Transverse colon (tissue), 4 donors: ENCODE results near the gene DLG2. TPM values are rescaled to one million over a fixed set of nuclear protein-coding genes. Genes with fewer than 3 reads are reported as not detected.

Experiments
- DNase-seq: peaks from one replicate; pipeline ENCODE4 v3.0.0-alpha.2; 2019
- H3K27ac ChIP-seq, 4 donors: fragments of 200-600 bp; sonication (generic); 2 replicates each; pipeline ENCODE4 v1.5.1; 2016 to 2018; ENCODE audit warnings: inconsistent platforms in 4 of 4
- H3K27me3 ChIP-seq: fragments of 200-600 bp; sonication (generic); 2 replicates; pipeline ENCODE4 v1.5.1; 2017; ENCODE audit warnings: inconsistent platforms
- H3K36me3 ChIP-seq, 4 donors: fragments of 200-600 bp; sonication (generic); 2 replicates each; pipeline ENCODE4 v1.5.1; 2017 to 2019; ENCODE audit warnings: inconsistent platforms in 4 of 4
- H3K4me1 ChIP-seq, 4 donors: fragments of 200-600 bp; sonication (generic); 2 replicates each; pipeline ENCODE4 v1.5.1; 2017 to 2020; ENCODE audit warnings: inconsistent platforms in 4 of 4
- H3K4me3 ChIP-seq, 4 donors: fragments of 200-600 bp; sonication (generic); 1 replicate in 1 of 4; 2 replicates in 3 of 4; pipeline versions ENCODE4 v1.5.1 to v1.6.1; 2017 to 2019; ENCODE audit warnings: inconsistent platforms in 4 of 4
- H3K9me3 ChIP-seq, 2 donors: fragments of 200-600 bp; sonication (generic); 2 replicates each; pipeline ENCODE4 v1.5.1; 2017 to 2019; ENCODE audit warnings: inconsistent platforms in 2 of 2
- EP300 ChIP-seq: sonication (generic); formaldehyde crosslinking; IDR thresholded peaks from one replicate; pipeline ENCODE4 v1.6.1; 2017; ENCODE audit warnings: antibody characterized with exemption, low read depth
- POLR2A ChIP-seq: fragments of 450-650 bp; IDR thresholded peaks from one replicate; pipeline ENCODE4 v1.6.1; 2016; ENCODE audit warnings: antibody characterized with exemption, mild to moderate bottlenecking, moderate library complexity
- POLR2AphosphoS5 ChIP-seq, 3 donors: sonication (generic); formaldehyde crosslinking; IDR thresholded peaks; one replicate each; pipeline ENCODE4 v1.6.1; 2016; ENCODE audit warnings: antibody characterized with exemption in 3 of 3
- WGBS, 2 donors: methylation state at CpG; one replicate each; pipeline ENCODE4 v1.1.5; 2018; ENCODE audit warnings: low coverage in 1 of 2; 5-methylcytosine and 5-hydroxymethylcytosine counted together
- in situ Hi-C, 4 donors: fragments of 200-750 bp; cut with MboI; loops; one replicate each; pipeline versions ENCODE4 v1.15.0 to v1.15.1; 2017; ENCODE audit warnings: low sequenced_read_pairs in 3 of 4, low pct_ligation_motif_present in 1 of 4, low pct_unique_long_range_greater_than_20kb in 1 of 4
- intact Hi-C: fragments of 100-400 bp; cut with DNase I; formaldehyde crosslinking; loops from one replicate; pipeline ENCODE4 v1.15.1; 2023; ENCODE audit warnings: low total_unique reads
- total RNA-seq, 4 donors: library from RNA; depleted of rRNA; stranded (reverse); fragments of >200 nt; gene quantifications; one replicate each; pipeline ENCODE4 v1.1.0, GENCODE V29; 2016
- TF ChIP-seq, protein P1 (sequence below), 5 experiments: fragments of 200-600 bp in 3 of 5; fragments of 450-650 bp in 2 of 5; sonication (generic) in 3 of 5; IDR thresholded peaks; 1 replicate in 2 of 5; 2 replicates in 3 of 5; pipeline ENCODE4 v1.5.1; 2016 to 2017; ENCODE audit warnings: antibody characterized with exemption in 5 of 5, inconsistent platforms in 3 of 5, mild to moderate bottlenecking in 2 of 5, moderate library complexity in 1 of 5

The DLG2 gene
- total RNA-seq, 4 donors from 2014 or later, result 1.9 to 28.3 (median 3.7) TPM

- DNase-seq, result no peak
- Histone ChIP-seq H3K27ac (no peak overlapping the region), H3K27me3 (no peaks in the 10 kb centered on the region), H3K9me3 (no peaks in the 10 kb centered on the region), H3K4me3 (no peak overlapping the region), H3K36me3 (no peaks in the 10 kb centered on the region), H3K4me1 (no peaks in the 10 kb centered on the region)
- WGBS, 2 donors, result 53% methylated on average over 1 to 2 of the region's 2 CpGs
- TF ChIP-seq, protein P1, sequence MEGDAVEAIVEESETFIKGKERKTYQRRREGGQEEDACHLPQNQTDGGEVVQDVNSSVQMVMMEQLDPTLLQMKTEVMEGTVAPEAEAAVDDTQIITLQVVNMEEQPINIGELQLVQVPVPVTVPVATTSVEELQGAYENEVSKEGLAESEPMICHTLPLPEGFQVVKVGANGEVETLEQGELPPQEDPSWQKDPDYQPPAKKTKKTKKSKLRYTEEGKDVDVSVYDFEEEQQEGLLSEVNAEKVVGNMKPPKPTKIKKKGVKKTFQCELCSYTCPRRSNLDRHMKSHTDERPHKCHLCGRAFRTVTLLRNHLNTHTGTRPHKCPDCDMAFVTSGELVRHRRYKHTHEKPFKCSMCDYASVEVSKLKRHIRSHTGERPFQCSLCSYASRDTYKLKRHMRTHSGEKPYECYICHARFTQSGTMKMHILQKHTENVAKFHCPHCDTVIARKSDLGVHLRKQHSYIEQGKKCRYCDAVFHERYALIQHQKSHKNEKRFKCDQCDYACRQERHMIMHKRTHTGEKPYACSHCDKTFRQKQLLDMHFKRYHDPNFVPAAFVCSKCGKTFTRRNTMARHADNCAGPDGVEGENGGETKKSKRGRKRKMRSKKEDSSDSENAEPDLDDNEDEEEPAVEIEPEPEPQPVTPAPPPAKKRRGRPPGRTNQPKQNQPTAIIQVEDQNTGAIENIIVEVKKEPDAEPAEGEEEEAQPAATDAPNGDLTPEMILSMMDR (IDR thresholded peaks at IDR 0.05), result no peak
- TF ChIP-seq POLR2AphosphoS5 (IDR thresholded peaks at IDR 0.05), result no peak
- no peak for TF ChIP-seq POLR2A
- no peak for TF ChIP-seq EP300
- intact Hi-C loops (no loop called here), in situ Hi-C loops (no loop called here)
Observed at GRCh38 chr11:83574519-83574918, 2052.6 kb downstream of the DLG2 start.

GRCh38 chr11:83572581-83573496 is 2054.3 kb downstream of the DLG2 start:
- no peaks in the 10 kb centered on the region for H3K36me3 ChIP-seq
- H3K27ac ChIP-seq, result no peak overlapping the region
- no peak for TF ChIP-seq EP300
- no peak for TF ChIP-seq POLR2AphosphoS5 (IDR thresholded peaks at IDR 0.05)
- TF ChIP-seq POLR2A, result no peak
- TF ChIP-seq, protein P1 (IDR thresholded peaks at IDR 0.05), result no peak
- intact Hi-C loops (no loop called here), in situ Hi-C loops (no loop called here)
- no peaks in the 10 kb centered on the region for H3K27me3 ChIP-seq
- H3K4me1 ChIP-seq, result no peaks in the 10 kb centered on the region
- H3K4me3 ChIP-seq, result no peak overlapping the region
- WGBS, 2 donors, result 71 to 73% methylated on average over 5 of the region's 5 CpGs
- no peak for DNase-seq
- H3K9me3 ChIP-seq, result no peaks in the 10 kb centered on the region

- WGBS, 2 donors, result 71 to 76% methylated on average over 7 of the region's 7 CpGs
- Histone ChIP-seq H3K9me3 (no peaks in the 10 kb centered on the region), H3K4me1 (no peaks in the 10 kb centered on the region), H3K27me3 (no peaks in the 10 kb centered on the region), H3K36me3 (no peaks in the 10 kb centered on the region), H3K4me3 (no peak overlapping the region), H3K27ac (no peak overlapping the region)
- DNase-seq, result no peak
- intact Hi-C loops, result no loop called here
- in situ Hi-C loops, result no loop called here
- TF ChIP-seq EP300 (no peak), POLR2A (no peak), POLR2AphosphoS5 (IDR thresholded peaks at IDR 0.05) (no peak)
- TF ChIP-seq, protein P1 (IDR thresholded peaks at IDR 0.05), result no peak
Observed at GRCh38 chr11:83571302-83571701, 2055.8 kb downstream of the DLG2 start.

- in situ Hi-C loops, result no loop called here
- H3K27me3 ChIP-seq, result no peaks in the 10 kb centered on the region
- no peaks in the 10 kb centered on the region for H3K36me3 ChIP-seq
- DNase-seq, result no peak
- no peak for TF ChIP-seq POLR2AphosphoS5 (IDR thresholded peaks at IDR 0.05)
- TF ChIP-seq EP300, result no peak
- no peak for TF ChIP-seq POLR2A
- TF ChIP-seq, protein P1 (IDR thresholded peaks at IDR 0.05), result no peak
- 50 to 71% methylated on average over 1 of the region's 1 CpG for WGBS, 2 donors
- no peak overlapping the region for H3K27ac ChIP-seq
- no peaks in the 10 kb centered on the region for H3K9me3 ChIP-seq
- no peaks in the 10 kb centered on the region for H3K4me1 ChIP-seq
- intact Hi-C loops, result no loop called here
- H3K4me3 ChIP-seq, result no peak overlapping the region
Observed at GRCh38 chr11:83569134-83569805, 2057.9 kb downstream of the DLG2 start.
